GM13977 (cell line): Measurements from ENCODE around the gene LARGE1.

Source experiments
- DNase-seq: peaks from one replicate; pipeline ENCODE4 v3.0.0; 2012; ENCODE audit warnings: low spot score
- in situ Hi-C: fragments of 300-500 bp; cut with MboI; formaldehyde crosslinking; loops from one replicate; pipeline ENCODE4 v1.12.0; 2022; ENCODE audit warnings: low sequenced_read_pairs, low pct_unique_long_range_greater_than_20kb, mixed read lengths, inconsistent platforms; ENCODE audit not compliant: unreplicated experiment
- TF ChIP-seq, protein P1 (sequence below): IDR thresholded peaks from 2 replicates; pipeline ENCODE4 v1.5.1; 2012; ENCODE audit warnings: mild to moderate bottlenecking, control low read depth; ENCODE audit not compliant: insufficient read depth; ENCODE audit errors: extremely low read depth, missing control alignments

The LARGE1 gene

GRCh38 chr22:33524511-33525260, 395.6 kb downstream of the LARGE1 start:
- DNase-seq = no peak
- TF ChIP-seq, protein P1, sequence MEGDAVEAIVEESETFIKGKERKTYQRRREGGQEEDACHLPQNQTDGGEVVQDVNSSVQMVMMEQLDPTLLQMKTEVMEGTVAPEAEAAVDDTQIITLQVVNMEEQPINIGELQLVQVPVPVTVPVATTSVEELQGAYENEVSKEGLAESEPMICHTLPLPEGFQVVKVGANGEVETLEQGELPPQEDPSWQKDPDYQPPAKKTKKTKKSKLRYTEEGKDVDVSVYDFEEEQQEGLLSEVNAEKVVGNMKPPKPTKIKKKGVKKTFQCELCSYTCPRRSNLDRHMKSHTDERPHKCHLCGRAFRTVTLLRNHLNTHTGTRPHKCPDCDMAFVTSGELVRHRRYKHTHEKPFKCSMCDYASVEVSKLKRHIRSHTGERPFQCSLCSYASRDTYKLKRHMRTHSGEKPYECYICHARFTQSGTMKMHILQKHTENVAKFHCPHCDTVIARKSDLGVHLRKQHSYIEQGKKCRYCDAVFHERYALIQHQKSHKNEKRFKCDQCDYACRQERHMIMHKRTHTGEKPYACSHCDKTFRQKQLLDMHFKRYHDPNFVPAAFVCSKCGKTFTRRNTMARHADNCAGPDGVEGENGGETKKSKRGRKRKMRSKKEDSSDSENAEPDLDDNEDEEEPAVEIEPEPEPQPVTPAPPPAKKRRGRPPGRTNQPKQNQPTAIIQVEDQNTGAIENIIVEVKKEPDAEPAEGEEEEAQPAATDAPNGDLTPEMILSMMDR = no peak
- in situ Hi-C loops = loop anchor here (25.0 kb wide), 2 partner anchors 388 to 1613 kb away; partner anchors contain the start of gene LARGE1

GRCh38 chr22:33521879-33522665, 398.2 kb downstream of the LARGE1 start:
- DNase-seq = no peak
- TF ChIP-seq, protein P1 = no peak
- in situ Hi-C loops = loop anchor here (25.0 kb wide), 2 partner anchors 390 to 1615 kb away; partner anchors contain the start of gene LARGE1

DNA sequence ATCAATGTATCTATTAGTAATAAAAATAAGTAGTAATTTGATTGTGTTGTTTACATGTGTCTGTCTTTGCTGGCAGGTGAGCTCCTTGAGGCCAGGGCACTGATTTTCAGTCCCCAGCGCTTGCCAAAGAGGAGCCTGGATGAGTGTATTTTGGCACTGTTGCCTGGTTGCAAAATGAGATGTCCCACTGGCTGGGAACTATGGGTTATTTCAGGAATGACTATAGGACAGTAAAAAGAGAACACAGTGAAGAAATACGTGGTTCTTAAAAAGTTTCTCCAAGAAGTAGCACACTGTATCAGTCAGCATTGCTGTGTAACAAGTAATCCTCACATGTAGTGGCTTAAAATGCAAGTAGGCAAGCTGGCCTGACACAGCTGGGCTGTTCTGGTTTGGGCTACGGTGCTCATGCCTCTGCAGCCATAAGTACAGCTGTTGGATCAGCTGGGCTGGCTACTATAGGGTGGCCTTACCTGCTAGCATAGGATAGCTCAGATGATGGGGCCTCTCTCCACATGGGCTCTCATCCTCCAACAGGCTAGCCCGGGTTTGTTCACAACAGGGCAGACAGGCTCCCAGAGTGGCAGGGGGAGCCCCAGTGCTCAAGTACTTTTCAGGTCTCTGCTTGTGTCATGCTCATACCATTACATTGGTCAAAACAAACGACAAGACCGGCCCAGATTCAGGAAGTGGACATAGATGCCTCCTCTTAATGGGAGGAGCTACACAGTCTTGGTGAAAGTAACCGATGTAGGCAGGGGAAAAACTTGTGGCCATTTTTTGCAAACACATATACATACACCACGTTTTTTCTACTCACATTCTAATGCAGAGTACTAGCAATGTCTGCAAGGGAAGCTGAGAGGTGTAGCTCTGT, 399.1 kb downstream of the LARGE1 start:
- in situ Hi-C loops = loop anchor here (25.0 kb wide), 2 partner anchors 391 to 1616 kb away; partner anchors contain the start of gene LARGE1
- no peak for DNase-seq
- TF ChIP-seq, protein P1 = no peak

DNA sequence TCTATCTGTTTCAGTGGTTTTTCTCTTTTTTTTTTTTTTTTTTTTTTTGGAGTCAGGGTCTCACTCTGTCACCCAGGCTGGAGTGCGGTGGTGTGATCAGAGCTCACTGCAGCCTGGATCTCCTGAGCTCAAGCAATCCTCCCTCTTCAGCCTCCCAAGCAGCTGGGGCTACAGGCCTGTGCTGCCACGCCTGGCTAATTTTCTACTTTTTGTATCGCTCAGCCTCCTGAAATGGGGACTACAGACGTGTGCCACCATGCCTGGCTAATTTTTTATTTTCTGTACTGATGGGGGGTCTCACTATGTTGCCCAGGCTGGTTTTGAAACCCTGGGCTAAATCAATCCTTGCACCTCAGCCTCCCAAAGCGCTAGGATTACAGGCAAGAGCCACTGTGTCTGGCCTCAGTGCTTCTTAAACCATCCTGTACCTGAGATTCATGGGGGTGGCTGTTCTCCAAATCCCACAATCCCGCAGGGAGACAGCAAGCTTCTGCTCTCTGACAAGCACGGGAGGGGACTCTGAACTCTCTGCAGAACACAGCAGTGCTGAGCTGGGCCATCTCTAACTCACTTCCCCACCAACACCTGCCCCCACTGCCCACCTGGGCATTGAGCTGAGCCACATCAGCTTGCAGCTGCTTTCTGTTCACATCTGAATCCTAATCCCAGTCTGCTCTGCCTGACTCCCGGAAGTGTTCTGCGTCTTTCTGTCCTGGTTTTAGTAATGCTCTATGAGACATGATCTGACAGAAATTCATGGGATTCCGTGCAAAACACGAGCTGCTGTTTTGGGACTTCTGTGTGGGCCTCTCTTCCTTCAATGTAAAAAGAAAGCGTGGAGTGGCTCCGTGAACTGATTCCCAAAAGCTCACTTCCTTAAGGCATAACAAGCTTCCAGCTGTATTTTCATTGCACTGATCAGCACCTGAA, 400.0 kb downstream of the LARGE1 start:
- TF ChIP-seq, protein P1 = no peak
- in situ Hi-C loops = loop anchor here (5.0 to 25.0 kb wide), 3 partner anchors 57 to 1617 kb away; partner anchors contain the start of gene LARGE1
- DNase-seq = no peak

- peak; percentile 65 for DNase-seq
- TF ChIP-seq, protein P1 = peak; percentile 61
- in situ Hi-C loops = loop anchor here (5.0 to 25.0 kb wide), 3 partner anchors 58 to 1618 kb away; partner anchors contain the start of gene LARGE1
Measured at GRCh38 chr22:33519071-33519973, 401.0 kb downstream of the LARGE1 start.
